Astrocyte (in vitro differentiated cells and primary cell): ENCODE data around the gene ABHD15. TPM values are rescaled to one million over a fixed set of nuclear protein-coding genes. Genes with fewer than 3 reads are reported as not detected.

Source experiments
- DNase-seq: peaks from one replicate; pipeline ENCODE4 v3.0.0-alpha.2; 2010; ENCODE audit warnings: low read depth
- FAIRE-seq: peaks from 2 replicates; lab custom pipeline; 2011; peaks lifted over from hg19 to GRCh38; lab: Jason Lieb, UNC
- H2AFZ ChIP-seq: 2 replicates; pipeline ENCODE4 v1.6.0; 2012; ENCODE audit warnings: low read depth, low read length, inconsistent platforms
- H3K27ac ChIP-seq: 2 replicates; pipeline ENCODE4 v1.5.1; 2011; ENCODE audit warnings: low read depth, low read length, inconsistent platforms
- H3K27me3 ChIP-seq: 2 replicates; pipeline ENCODE4 v1.6.0; 2011; ENCODE audit warnings: low read length, inconsistent platforms; ENCODE audit not compliant: insufficient read depth
- H3K36me3 ChIP-seq: 2 replicates; pipeline ENCODE4 v1.5.1; 2011; ENCODE audit warnings: low read length, inconsistent platforms; ENCODE audit not compliant: insufficient read depth
- H3K4me1 ChIP-seq: 2 replicates; pipeline ENCODE4 v1.5.1; 2011; ENCODE audit warnings: low read length, inconsistent platforms; ENCODE audit not compliant: insufficient read depth
- H3K4me2 ChIP-seq: 2 replicates; pipeline ENCODE4 v1.6.0; 2012; ENCODE audit warnings: low read length, inconsistent platforms
- H3K4me3 ChIP-seq: 2 replicates; pipeline ENCODE4 v1.5.1; 2011; ENCODE audit warnings: low read depth, mild to moderate bottlenecking, low read length, inconsistent platforms; ENCODE audit not compliant: insufficient read depth
- H3K79me2 ChIP-seq: 2 replicates; pipeline ENCODE4 v1.6.0; 2012; ENCODE audit warnings: mild to moderate bottlenecking, low read length, inconsistent platforms; ENCODE audit not compliant: insufficient read depth
- H3K9ac ChIP-seq: 2 replicates; pipeline ENCODE4 v1.6.0; 2012; ENCODE audit warnings: mild to moderate bottlenecking, low read length, inconsistent platforms
- H3K9me3 ChIP-seq: 2 replicates; pipeline ENCODE4 v1.5.1; 2012; ENCODE audit warnings: low read depth, mild to moderate bottlenecking, low read length, inconsistent platforms; ENCODE audit not compliant: insufficient read depth
- H4K20me1 ChIP-seq: 2 replicates; pipeline ENCODE4 v1.6.0; 2012; ENCODE audit warnings: low read length, inconsistent platforms; ENCODE audit not compliant: insufficient read depth
- H3K27ac Mint-ChIP-seq: one replicate; pipeline ENCODE4 v1.8.0; 2021; ENCODE audit warnings: mild to moderate bottlenecking, mixed read lengths; ENCODE audit not compliant: unreplicated experiment
- H3K27me3 Mint-ChIP-seq: one replicate; pipeline ENCODE4 v1.8.0; 2021; ENCODE audit warnings: low read depth, mixed read lengths; ENCODE audit not compliant: unreplicated experiment
- H3K36me3 Mint-ChIP-seq: one replicate; pipeline ENCODE4 v1.8.0; 2021; ENCODE audit warnings: low read depth, mixed read lengths; ENCODE audit not compliant: unreplicated experiment
- H3K4me1 Mint-ChIP-seq: one replicate; pipeline ENCODE4 v1.8.0; 2021; ENCODE audit warnings: low read depth, mixed read lengths; ENCODE audit not compliant: unreplicated experiment
- H3K4me3 Mint-ChIP-seq: one replicate; pipeline ENCODE4 v1.8.0; 2021; ENCODE audit warnings: mild to moderate bottlenecking, moderate library complexity, mixed read lengths; ENCODE audit not compliant: unreplicated experiment
- H3K9me3 Mint-ChIP-seq: one replicate; pipeline ENCODE4 v1.8.0; 2021; ENCODE audit warnings: mild to moderate bottlenecking, mixed read lengths; ENCODE audit not compliant: unreplicated experiment
- CTCF ChIP-seq: IDR thresholded peaks from 2 replicates; pipeline ENCODE4 v1.5.1; 2011; ENCODE audit warnings: low read depth, mild to moderate bottlenecking, inconsistent platforms, low read length, moderate library complexity; ENCODE audit not compliant: insufficient read depth
- EZH2 ChIP-seq: IDR thresholded peaks from 2 replicates; pipeline ENCODE4 v1.6.1; 2012; ENCODE audit warnings: mild to moderate bottlenecking, low read length, inconsistent platforms; ENCODE audit not compliant: insufficient read depth
- total RNA-seq: library from RNA; stranded (reverse); gene quantifications from 2 replicates; pipeline ENCODE4 v1.2.1, GENCODE V29; 2021

Gene ABHD15
- total RNA-seq, 1 donor from 2014 or later = 8.6 TPM

- Histone ChIP-seq H3K36me3 (peaks cover 2% of the 10 kb centered on the region), H3K27ac (no peak overlapping the region), H3K4me3 (no peak overlapping the region), H3K27me3 (no peaks in the 10 kb centered on the region), H3K79me2 (peaks cover 55% of the 10 kb centered on the region), H3K9ac (no peak overlapping the region), H4K20me1 (peaks cover 74% of the 10 kb centered on the region), H2AFZ (no peak overlapping the region), H3K4me1 (peaks cover 31% of the 10 kb centered on the region), H3K9me3 (no peaks in the 10 kb centered on the region), H3K4me2 (no peak overlapping the region)
- Mint-ChIP-seq H3K27ac (peak overlapping the region; percentile 41), H3K9me3 (no peaks in the 10 kb centered on the region), H3K27me3 (no peaks in the 10 kb centered on the region), H3K4me3 (no peak overlapping the region), H3K36me3 (peaks cover 11% of the 10 kb centered on the region), H3K4me1 (peaks cover 17% of the 10 kb centered on the region)
- FAIRE-seq = no peak
- no peak for TF ChIP-seq CTCF
- TF ChIP-seq EZH2 = no peak
- no peak for DNase-seq
Measured at GRCh38 chr17:29582254-29582765, 15.5 kb upstream of the ABHD15 start.

DNA sequence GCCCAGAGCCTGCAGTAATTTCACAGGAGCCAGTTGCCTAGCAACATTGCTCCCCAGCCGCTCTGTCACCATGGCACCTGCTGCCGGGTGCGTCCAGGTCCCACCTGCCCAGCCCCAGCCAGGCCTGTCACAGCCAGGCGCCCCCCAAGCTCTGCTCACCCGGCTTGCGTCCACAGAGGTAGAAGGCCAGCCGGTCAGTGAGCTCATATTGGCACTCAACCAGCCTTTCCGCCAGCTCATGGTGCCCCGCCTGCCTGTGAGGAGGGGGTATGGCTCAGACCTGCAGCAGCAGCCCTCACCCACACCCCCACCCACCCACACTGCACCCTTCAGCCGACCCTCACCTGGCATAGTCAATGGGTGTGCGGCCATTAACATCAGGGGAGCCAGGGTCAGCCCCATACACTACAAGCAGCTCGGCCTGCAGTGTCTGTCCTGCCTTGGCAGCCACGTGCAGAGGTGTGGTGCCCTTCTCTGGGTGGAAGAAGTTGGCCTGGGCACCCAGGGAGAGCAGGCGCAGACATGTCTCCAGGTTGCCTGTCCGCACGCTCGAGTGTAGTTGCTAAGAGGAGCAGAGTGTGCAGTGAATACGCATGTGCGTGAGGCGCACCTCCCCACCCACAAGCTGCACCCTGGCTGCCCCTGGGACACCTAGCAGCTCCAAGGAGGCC lies 14.9 kb upstream of the ABHD15 start:
- no peaks in the 10 kb centered on the region for H3K9me3 ChIP-seq
- peaks cover 2% of the 10 kb centered on the region for H3K36me3 ChIP-seq
- H3K4me1 ChIP-seq = peaks cover 28% of the 10 kb centered on the region
- Mint-ChIP-seq H3K4me3 (no peak overlapping the region), H3K9me3 (no peaks in the 10 kb centered on the region), H3K36me3 (peaks cover 11% of the 10 kb centered on the region), H3K27ac (no peak overlapping the region), H3K4me1 (peaks cover 16% of the 10 kb centered on the region), H3K27me3 (no peaks in the 10 kb centered on the region)
- DNase-seq (no peak), FAIRE-seq (no peak)
- peaks cover 68% of the 10 kb centered on the region for H4K20me1 ChIP-seq
- no peak for TF ChIP-seq CTCF
- no peak for TF ChIP-seq EZH2
- H3K9ac ChIP-seq = no peak overlapping the region
- no peak overlapping the region for H3K27ac ChIP-seq
- H3K79me2 ChIP-seq = peaks cover 49% of the 10 kb centered on the region
- no peak overlapping the region for H3K4me3 ChIP-seq
- H3K4me2 ChIP-seq = no peak overlapping the region
- no peak overlapping the region for H2AFZ ChIP-seq
- H3K27me3 ChIP-seq = no peaks in the 10 kb centered on the region
